PFSK-1 (cell line): ENCODE data around the gene SYT8.

Source experiments
- FOXP2 ChIP-seq: optimal IDR thresholded peaks from 2 replicates; pipeline ENCODE3; 2011; ENCODE audit warnings: borderline replicate concordance, control low read depth, inconsistent platforms; ENCODE audit not compliant: insufficient read depth; ENCODE audit errors: extremely low read length, extremely low read depth
- POLR2AphosphoS5 ChIP-seq: IDR thresholded peaks from 2 replicates; pipeline ENCODE4 v1.6.1; 2012; ENCODE audit warnings: low read depth, mild to moderate bottlenecking, control low read depth, low read length, moderate library complexity
- REST ChIP-seq, 2 experiments: IDR thresholded peaks; 2 replicates each; pipeline versions ENCODE4 v1.6.1 to v1.8.0; 2011 to 2012; ENCODE audit warnings: low read depth in 2 of 2, low read length in 2 of 2, control low read depth in 1 of 2, inconsistent platforms in 1 of 2, mild to moderate bottlenecking in 1 of 2, moderate library complexity in 1 of 2; ENCODE audit not compliant: insufficient read depth in 1 of 2
- SIN3A ChIP-seq: IDR thresholded peaks from 2 replicates; pipeline ENCODE4 v1.6.1; 2012; ENCODE audit warnings: mild to moderate bottlenecking, low read length, moderate library complexity, borderline replicate concordance; ENCODE audit not compliant: insufficient read depth
- TAF1 ChIP-seq: IDR thresholded peaks from 2 replicates; pipeline ENCODE4 v1.6.1; 2012; ENCODE audit warnings: low read length, control low read depth, borderline replicate concordance; ENCODE audit not compliant: insufficient read depth

SYT8 gene

DNA sequence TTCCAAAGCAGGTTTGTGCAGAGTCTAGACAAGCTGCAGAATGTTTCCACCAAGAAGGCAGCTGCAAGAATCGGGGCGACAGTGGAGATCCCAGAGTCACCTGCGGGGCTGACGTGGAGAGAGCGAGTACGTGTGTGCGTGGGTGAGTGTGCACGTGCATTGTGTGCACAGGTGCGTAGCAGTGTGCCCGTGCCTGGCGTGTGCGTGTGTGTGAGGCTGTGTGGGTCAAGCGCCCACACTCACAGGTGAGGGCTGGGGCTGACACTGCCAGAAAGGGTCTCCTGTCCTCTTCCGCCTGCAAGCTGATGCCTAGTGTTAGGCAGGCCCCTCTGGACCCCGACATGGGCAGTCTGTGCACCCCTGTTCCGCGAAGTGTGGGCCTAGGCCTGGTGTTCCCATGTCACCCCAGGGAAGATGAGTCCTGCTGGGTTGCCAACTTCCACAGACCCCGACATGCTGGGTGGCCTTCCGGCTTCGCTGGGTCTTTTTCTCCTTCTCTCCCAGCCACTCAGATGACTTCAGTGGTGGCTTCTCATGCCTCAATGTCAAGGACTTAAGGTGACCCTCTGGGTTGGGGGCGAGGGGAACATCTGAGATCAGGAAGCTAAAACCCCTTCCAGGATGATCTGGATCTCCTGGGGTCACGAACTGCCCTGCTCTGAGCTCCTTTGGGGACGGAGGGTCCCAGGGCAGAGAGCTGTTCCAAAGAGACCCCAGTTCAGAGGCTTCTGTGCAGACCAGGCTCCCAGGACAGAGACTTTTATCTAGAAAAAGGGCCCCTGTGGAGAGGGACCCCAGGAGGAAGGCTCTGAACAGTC lies 10.4 kb upstream of the SYT8 start:
- no peak for TF ChIP-seq POLR2AphosphoS5
- no peak for TF ChIP-seq FOXP2
- TF ChIP-seq TAF1: no peak
- no peak for TF ChIP-seq SIN3A
- no peak; a peak in 1 of 4 replicates for TF ChIP-seq REST (IDR thresholded peaks at IDR 0.05; ENCODE audit: insufficient read depth in 1 of 2, low read depth in 2 of 2, low read length in 2 of 2)

- TF ChIP-seq POLR2AphosphoS5 (no peak), FOXP2 (peak; percentile 27)
Observed at GRCh38 chr11:1825039-1825740, 9.6 kb upstream of the SYT8 start.

DNA sequence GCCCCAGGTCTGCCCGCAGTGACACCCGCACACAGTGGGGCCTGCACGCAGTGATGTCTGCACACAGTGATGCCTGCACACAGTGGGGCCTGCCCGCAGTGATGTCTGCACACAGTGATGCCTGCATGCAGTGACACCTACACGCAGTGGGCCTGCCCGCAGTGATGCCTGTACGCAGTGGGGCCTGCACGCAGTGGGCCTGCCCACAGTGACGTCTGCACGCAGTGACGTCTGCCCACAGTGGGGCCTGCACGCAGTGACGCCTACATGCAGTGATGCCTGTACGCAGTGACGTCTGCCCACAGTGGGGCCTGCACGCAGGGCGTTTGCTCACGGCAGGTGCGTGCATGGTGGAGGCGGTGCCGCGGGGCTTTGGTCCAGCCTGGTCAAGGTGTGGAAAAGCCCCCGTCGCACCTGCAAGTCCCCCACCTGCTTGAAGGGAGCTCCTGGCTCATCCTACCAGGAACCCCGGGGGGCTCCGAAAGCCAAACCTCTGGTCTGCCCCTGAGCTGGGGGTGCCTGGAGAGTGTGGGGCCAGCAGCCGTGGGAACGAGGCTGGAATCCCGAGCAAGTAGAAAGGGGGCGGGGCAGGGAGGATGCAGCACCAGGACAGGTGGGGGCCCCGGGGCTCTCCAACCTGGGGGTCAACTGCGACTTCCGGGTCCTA lies 8.9 kb upstream of the SYT8 start:
- no peak for TF ChIP-seq REST (IDR thresholded peaks at IDR 0.05; ENCODE audit: insufficient read depth in 1 of 2, low read depth in 2 of 2, low read length in 2 of 2)

DNA sequence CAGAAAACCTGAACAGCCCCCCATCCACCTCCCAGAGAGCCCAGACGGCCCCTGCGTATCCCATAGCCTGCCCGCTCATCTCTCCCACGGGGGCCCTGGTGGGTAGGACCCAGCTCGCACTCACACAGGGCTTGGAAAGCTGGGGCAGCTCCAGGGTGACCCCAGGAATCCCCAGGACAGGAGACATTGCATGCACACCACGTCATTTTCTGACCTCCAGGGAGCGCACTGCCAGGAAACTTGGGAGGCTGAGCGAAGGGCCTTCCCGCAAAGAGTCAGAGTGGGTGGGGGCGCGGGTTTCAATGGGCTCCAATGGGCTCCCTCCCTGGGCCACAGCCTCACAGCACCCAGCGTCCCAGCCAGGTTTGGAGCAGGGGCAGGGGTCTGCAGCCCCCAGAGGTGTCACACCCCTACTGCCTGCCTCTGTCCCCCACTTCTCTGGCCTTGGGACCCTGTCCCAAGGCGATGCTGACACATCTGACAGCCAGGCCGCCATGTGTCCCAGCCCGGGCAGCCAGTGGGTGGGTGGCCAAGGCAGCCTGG lies 8.2 kb upstream of the SYT8 start:
- TF ChIP-seq TAF1 (no peak), SIN3A (no peak)

DNA sequence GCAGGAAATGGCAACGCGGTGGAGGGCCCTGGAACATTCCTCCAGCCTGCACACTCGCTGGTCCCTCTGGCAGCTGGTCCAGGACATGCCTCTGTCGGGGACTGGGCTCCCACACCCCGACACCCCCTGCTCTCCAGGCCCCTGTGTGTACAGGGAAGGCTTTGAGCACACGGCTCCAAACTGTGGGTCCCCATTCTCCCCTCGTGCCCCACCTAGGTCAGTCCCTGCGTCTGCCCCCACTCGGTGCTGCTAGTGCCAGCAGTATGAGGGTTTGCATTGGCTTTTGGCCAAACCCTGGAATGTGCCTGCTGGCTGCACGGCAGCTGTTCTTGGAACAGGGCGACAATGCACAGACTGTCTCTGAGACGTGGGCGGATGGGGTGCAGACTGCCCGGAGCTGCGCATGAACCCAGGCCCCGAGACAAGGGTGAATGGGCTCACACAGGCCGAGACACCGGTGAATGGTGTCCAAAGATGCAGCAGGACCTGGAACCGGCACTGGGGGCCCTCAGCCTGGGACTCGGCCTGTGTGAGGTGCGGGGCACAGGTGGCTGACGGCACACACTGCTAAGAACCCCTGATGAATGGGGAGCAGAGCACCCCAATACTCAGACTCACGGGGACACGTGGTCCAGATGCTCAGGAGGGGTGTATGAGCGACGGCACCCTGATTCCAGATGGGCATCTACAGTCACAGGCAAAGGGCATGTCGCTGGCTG lies 7.5 kb upstream of the SYT8 start:
- TF ChIP-seq FOXP2 (no peak), TAF1 (no peak), SIN3A (no peak), POLR2AphosphoS5 (no peak), REST (IDR thresholded peaks at IDR 0.05; ENCODE audit: insufficient read depth in 1 of 2, low read depth in 2 of 2, low read length in 2 of 2) (no peak)

- TF ChIP-seq POLR2AphosphoS5 (no peak), TAF1 (no peak), FOXP2 (no peak), REST (IDR thresholded peaks at IDR 0.05; ENCODE audit: insufficient read depth in 1 of 2, low read depth in 2 of 2, low read length in 2 of 2) (no peak), SIN3A (no peak)
Observed at GRCh38 chr11:1827931-1828330, 6.9 kb upstream of the SYT8 start.
